ENCODE data around the gene EAPP. TPM values are rescaled to one million over a fixed set of nuclear protein-coding genes. Genes with fewer than 3 reads are reported as not detected.

The EAPP gene
- total RNA-seq, 1 experiment from 2014 or later: 27.2 TPM

DNA sequence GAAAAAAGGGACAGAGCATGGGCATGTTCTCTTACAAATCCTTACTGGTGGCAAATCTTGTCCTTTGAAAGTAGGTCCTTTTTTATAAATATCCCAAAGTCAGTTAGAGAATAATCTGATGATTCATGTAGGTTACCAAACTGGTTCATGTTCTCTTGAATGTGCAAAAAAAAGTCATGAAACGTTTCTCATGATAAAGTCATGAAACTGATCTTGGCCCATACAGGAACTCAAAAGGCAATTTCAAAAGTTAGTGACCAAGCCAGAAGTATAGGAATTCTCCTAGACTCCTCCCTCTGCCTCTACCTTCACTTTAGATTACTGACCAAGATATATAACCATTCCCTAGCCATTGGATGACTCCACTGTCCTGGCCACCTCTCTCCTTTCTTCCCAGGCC is 50.2 kb downstream of the EAPP start:
- CTCF ChIA-PET: no interaction called here
- no peak for TF ChIP-seq EZH2 (IDR thresholded peaks at IDR 0.05; ENCODE audit: low read depth)
- no peak for TF ChIP-seq CTCF (conservative IDR thresholded peaks at IDR 0.05)
- H3K27ac ChIP-seq: 0 out of 2 replicates have a peak overlapping the region, but pooled peaks have one; percentile 16
- H3K27me3 ChIP-seq (ENCODE audit: insufficient read depth, low read depth): no peaks in the 10 kb centered on the region
- no peaks in the 10 kb centered on the region for H3K9me2 ChIP-seq (ENCODE audit: insufficient read depth)
- no peaks in the 10 kb centered on the region for H3K9me3 ChIP-seq (ENCODE audit: insufficient read depth, low read depth)
- POLR2A ChIA-PET (ENCODE audit: unreplicated experiment): no interaction called here
- H3K4me1 ChIP-seq (replicated peaks; ENCODE audit: insufficient read depth): peaks cover 19% of the 10 kb centered on the region
- intact Hi-C loops (cut with micrococcal nuclease; ENCODE audit: unreplicated experiment): no loop called here
- BruUV-seq (replicated peaks): no TSS peak
- no peaks in the 10 kb centered on the region for H4K20me1 ChIP-seq (ENCODE audit: insufficient read depth)
- no peaks in the 10 kb centered on the region for H3K79me2 ChIP-seq (ENCODE audit: low read depth)
- H3K36me3 ChIP-seq (ENCODE audit: low read depth): no peaks in the 10 kb centered on the region
- H3K4me2 ChIP-seq: no peak overlapping the region
- H3F3A ChIP-seq (ENCODE audit: insufficient read depth, low read depth): peaks cover 9% of the 10 kb centered on the region; the same call in 1 of the 2 replicates
- H2AFZ ChIP-seq: no peak overlapping the region
- no peak overlapping the region for H3K4me3 ChIP-seq
- DNase-seq: peak in 1 of 2 experiments; percentile 65

DNA sequence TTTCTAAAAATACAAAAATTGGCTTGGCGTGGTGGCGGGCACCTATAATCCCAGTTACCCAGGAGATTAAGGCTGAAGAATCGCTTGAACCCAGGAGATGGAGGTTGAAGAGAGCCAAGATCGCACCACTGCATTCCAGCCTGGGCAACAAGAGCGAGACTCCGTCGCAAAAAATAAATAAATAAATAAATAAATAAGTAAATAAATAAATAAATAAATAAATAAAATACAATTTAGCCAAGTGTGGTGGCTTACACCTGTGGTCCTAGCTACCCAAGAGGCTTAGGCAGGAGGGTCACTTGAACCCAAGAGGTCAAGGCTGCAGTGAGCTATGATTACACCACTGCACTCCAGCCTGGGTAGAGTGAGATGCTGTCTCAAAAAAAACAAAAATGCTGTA is 51.0 kb downstream of the EAPP start:
- ChIA-PET POLR2A (ENCODE audit: unreplicated experiment) (interaction anchor here (0.6 kb wide), 1 partner anchor 66 kb away, joined by 3 read pairs; no protein-coding TSS in a partner anchor), CTCF (no interaction called here)
- no peak for DNase-seq
- no peaks in the 10 kb centered on the region for H3K36me3 ChIP-seq (ENCODE audit: low read depth)
- TF ChIP-seq EZH2 (IDR thresholded peaks at IDR 0.05; ENCODE audit: low read depth) (no peak), CTCF (conservative IDR thresholded peaks at IDR 0.05) (no peak)
- H3K9me3 ChIP-seq (ENCODE audit: insufficient read depth, low read depth): no peaks in the 10 kb centered on the region
- no peak overlapping the region for H3K27ac ChIP-seq
- H2AFZ ChIP-seq: no peak overlapping the region
- no peaks in the 10 kb centered on the region for H3K9me2 ChIP-seq (ENCODE audit: insufficient read depth)
- no peak overlapping the region for H3K4me3 ChIP-seq
- H4K20me1 ChIP-seq (ENCODE audit: insufficient read depth): no peaks in the 10 kb centered on the region
- H3F3A ChIP-seq (ENCODE audit: insufficient read depth, low read depth): peaks cover 9% of the 10 kb centered on the region; the same call in 1 of the 2 replicates
- intact Hi-C loops (cut with micrococcal nuclease; ENCODE audit: unreplicated experiment): no loop called here
- no peak overlapping the region for H3K4me2 ChIP-seq
- no TSS peak for BruUV-seq (replicated peaks)
- peaks cover 15% of the 10 kb centered on the region for H3K4me1 ChIP-seq (replicated peaks; ENCODE audit: insufficient read depth)
- H3K27me3 ChIP-seq (ENCODE audit: insufficient read depth, low read depth): no peaks in the 10 kb centered on the region
- H3K79me2 ChIP-seq (ENCODE audit: low read depth): no peaks in the 10 kb centered on the region

DNA sequence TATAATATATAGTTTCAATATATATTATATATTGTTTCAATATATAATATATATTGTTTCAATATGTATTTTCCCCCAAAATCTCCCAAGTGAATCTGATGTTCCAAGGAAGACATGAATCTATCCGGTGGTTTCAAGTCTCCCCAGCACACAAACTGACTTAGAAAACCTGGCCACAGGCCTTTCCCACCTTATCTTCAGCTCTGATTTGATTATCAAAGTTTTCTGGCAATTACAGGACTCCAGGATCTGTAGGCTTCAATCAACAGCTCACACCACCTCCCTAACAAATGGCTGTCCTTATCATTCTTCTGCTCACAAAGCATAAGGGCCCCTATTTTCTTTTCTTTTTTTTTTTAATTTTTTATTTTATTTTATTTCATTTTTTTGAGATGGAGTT is 54.8 kb downstream of the EAPP start:
- intact Hi-C loops (cut with micrococcal nuclease; ENCODE audit: unreplicated experiment): no loop called here
- H3K9me3 ChIP-seq (ENCODE audit: insufficient read depth, low read depth): no peaks in the 10 kb centered on the region
- CTCF ChIA-PET: no interaction called here
- no peak for DNase-seq
- H3K4me1 ChIP-seq (replicated peaks; ENCODE audit: insufficient read depth): peaks cover 38% of the 10 kb centered on the region
- H3K36me3 ChIP-seq (ENCODE audit: low read depth): no peaks in the 10 kb centered on the region
- H3K79me2 ChIP-seq (ENCODE audit: low read depth): no peaks in the 10 kb centered on the region
- H3K4me3 ChIP-seq: no peak overlapping the region
- peaks cover 24% of the 10 kb centered on the region for H3F3A ChIP-seq (ENCODE audit: insufficient read depth, low read depth)
- no peaks in the 10 kb centered on the region for H3K27me3 ChIP-seq (ENCODE audit: insufficient read depth, low read depth)
- POLR2A ChIA-PET (ENCODE audit: unreplicated experiment): no interaction called here
- TF ChIP-seq CTCF (conservative IDR thresholded peaks at IDR 0.05) (no peak), EZH2 (IDR thresholded peaks at IDR 0.05; ENCODE audit: low read depth) (no peak)
- no peaks in the 10 kb centered on the region for H3K9me2 ChIP-seq (ENCODE audit: insufficient read depth)
- no peaks in the 10 kb centered on the region for H4K20me1 ChIP-seq (ENCODE audit: insufficient read depth)
- no peak overlapping the region for H3K27ac ChIP-seq
- no peak overlapping the region for H3K4me2 ChIP-seq
- no peak overlapping the region for H2AFZ ChIP-seq
- BruUV-seq (replicated peaks): no TSS peak

Data from PC-9 (cell line).